OCI-LY7 (cell line): Measurements from ENCODE around the gene MRPS27.

Source experiments
- CTCF ChIP-seq: fragments of 200-600 bp; sonication (generic); conservative IDR thresholded peaks from 2 replicates; pipeline ENCODE4 v1.5.1; 2014; ENCODE audit warnings: mild to moderate bottlenecking, antibody characterized with exemption, low read length, moderate library complexity, mixed read lengths
- EZH2phosphoT487 ChIP-seq: fragments of 200-600 bp; sonication (generic); IDR thresholded peaks from 2 replicates; pipeline ENCODE4 v1.6.1; 2018; ENCODE audit warnings: low read depth, borderline replicate concordance, mild to moderate bottlenecking, mixed run types, antibody characterized with exemption, low read length, moderate library complexity, mixed read lengths

GRCh38 chr5:72252008-72252407 is 68.0 kb downstream of the MRPS27 start:
- TF ChIP-seq CTCF (no peak), EZH2phosphoT487 (no peak)
